ENCODE results near the gene COL2A1.

Gene COL2A1

DNA sequence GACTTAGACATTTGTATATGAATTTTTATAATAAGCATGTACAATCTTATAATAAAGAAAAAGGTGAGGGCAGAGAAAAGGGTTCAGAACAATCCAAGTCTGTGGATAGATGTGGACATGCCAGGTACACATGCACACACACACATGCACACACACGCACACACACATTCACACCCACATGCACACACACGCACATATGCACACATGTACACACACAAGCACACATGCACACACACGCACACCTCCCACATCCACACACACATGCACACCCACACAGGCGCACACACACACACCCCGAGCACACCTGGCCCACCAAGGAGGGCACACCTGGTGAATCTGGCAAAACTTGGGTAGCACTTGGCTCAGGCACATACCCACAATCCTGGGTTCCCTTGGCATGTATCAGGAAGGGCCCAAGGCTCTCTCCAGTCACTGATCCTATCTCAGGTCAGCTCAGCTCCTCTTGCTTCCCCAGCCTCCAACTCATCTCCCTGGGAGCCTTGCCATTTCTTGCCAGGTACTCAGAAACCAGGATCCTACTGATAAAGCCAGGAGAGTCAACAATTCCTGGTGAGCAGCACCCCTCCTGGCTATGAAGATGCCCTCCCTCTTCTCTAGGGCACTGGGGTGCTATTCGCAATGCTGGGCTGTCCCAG lies 59.5 kb downstream of the COL2A1 start:
- no peak for DNase-seq (ENCODE audit: low spot score)

DNA sequence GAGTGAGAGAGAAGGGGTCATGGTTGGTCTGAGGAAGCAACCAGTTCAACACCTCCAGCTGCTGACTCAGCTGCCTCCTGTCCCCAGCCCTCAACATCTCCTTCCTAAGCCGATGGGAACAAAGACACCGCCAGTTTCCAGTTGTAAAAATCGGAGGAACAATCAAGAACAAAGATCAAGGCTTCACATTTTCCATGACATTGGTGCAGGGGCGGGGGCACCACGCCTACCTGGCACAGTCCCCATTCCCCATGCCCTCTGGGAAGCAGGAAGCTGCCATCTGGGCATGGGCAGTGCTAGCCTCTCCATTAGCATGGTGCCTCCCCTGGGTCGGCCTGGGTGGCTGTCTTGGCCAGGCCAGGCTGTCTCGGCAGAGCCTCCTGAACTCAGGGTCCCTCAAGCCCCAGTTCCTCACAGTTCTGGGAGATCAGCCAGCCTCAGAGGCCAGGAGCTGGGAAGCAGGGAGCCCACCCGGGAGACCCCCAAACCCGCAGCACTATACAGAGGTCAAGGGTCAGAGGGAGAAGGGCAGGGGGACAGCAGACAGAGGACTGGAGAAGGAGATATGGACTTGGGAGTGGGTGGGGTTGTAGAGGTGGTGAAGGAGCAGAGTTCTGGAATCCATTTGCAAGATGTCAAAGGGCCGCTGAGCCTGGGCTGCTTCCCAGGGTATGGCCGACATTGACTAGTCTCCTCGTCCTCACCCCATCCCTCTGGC lies 60.5 kb downstream of the COL2A1 start:
- no peak for DNase-seq (ENCODE audit: low spot score)

DNA sequence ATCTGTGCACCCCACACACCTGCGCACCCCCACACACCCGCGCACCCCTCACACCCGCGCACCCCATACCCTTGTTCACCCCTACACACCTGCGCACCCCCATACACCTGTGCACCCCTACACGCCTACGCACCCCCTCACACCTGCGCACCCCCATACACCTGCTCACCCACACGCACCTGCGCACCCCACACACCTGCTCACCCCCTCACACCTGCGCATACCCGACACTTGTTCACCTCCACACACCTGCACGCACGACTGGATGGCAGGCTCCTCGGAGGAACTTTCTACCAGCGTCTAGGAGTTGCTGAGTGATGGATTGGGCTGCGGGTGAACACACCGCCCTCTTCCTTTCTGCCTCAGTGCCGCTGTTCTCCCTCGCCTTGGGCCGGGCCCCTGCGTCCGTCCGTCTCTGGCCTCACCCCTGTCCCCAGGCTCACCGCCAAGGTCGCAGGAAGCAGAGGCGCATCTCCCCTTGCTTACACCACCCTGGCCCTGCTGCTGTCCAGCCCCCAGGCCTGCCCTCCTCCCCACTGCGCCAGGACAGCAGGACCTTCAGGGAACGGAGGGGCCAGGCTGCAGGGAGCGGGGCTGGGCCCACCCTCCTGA lies 61.6 kb downstream of the COL2A1 start:
- DNase-seq (ENCODE audit: low spot score): no peak

DNA sequence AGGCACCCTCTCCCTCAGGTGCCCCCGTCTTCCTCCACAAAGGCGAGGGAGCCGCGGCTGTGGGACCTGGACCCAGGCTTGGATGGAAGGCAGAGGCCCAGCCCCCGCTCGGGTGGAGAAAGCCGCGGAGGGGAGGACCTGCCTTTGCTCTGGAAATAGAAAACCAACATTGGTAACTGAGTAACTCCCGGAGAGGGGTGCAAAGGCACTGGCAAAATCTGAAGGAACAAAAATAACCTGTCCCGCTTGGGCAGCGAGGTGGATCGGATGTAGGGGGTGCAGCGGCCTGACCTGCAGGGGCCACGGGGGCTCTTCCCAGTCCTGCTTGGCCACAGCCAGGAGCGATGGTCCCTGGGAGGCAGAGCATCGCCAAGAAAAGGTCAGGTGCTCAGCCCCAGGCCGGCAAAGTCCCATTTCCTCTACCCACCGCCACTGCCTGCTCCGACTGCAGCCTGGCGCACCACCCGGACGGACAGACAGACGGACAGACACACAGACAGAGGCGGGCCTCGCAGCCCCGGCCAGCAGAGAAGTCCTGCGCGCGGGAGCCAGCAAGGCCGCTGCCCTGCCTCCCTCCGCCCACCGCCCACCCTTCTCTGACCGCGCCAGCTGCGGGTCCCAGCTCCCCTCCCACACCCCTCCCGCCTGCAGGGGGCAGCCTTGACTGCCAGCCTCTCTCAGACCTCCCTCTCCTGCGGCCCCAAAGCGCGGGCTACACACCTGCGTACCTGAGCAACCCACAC lies 62.2 kb downstream of the COL2A1 start:
- DNase-seq (ENCODE audit: low spot score): no peak

DNA sequence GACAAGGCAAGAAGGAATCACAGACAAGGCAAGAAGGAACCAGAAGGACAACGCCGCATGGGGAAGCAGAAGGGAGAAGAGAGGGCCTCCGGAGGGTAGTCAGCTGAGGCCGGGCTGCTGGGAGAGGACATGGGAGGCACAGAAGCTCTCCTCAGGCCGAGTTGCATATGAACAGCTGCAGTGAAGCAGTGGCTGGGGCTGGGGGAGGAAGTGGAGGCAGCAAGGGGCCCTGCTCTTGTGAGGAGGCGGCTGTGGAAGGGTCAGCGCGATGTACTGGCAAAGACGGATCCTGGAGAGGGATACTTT lies 62.8 kb downstream of the COL2A1 start:
- no peak for DNase-seq (ENCODE audit: low spot score)

DNA sequence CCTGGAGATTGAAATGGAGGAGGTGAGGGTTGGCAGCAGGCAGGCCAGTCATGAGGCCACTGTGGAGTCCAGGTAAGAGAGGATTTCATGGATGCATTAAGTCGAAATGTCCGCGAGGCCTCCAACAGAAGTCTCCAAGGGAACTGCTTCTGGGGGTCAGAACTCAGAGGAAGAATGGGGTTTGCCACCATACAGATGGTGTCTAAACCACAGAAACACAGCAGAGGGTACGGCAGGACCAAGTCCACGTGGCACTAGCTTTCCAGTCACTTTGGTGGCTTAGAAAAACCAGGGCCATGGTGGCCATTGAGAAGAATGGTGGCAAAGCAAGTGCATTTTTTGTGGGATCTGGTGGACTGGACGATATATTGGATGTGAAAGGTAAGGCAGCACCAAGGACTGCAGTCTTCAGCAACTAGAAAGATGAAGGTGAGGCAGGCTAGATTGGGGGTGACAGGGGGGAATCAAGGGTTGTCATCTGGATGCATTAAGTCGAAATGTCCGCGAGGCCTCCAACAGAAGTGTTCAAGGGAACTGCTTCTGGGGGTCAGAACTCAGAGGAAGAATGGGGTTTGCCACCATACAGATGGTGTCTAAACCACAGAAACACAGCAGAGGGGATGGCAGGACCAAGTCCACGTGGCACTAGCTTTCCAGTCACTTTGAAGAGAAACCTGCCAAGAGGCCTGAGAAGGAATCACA lies 63.4 kb downstream of the COL2A1 start:
- no peak for DNase-seq (ENCODE audit: low spot score)

DNA sequence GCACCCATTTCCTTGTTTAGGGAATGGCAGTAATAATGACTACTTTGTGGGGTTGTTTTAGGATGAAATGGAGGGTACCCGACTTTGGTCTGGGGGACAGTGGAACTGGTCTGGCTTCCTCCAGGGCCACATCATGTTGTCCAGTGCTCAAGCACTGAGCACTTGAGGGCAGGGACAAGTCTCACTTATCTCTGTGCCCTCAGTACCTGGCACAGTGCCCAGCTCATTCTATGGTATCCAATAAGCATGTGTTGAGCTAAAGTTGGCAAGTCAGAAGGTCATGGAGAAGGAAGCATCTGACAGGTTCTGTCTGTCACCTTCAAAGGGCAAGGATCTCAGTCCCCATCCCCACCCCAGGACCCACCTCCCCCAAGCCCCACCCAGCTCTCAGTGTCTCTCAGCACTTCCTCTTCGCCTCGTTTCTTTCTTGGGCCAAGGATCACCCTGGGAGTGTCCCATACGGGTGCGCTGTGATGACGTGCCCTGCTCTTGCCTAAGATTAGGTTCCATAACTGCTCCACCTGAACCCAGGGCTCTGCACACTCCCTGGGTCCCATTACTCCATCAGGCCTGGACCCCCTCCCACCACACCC lies 65.2 kb downstream of the COL2A1 start:
- DNase-seq (ENCODE audit: low spot score): no peak

DNA sequence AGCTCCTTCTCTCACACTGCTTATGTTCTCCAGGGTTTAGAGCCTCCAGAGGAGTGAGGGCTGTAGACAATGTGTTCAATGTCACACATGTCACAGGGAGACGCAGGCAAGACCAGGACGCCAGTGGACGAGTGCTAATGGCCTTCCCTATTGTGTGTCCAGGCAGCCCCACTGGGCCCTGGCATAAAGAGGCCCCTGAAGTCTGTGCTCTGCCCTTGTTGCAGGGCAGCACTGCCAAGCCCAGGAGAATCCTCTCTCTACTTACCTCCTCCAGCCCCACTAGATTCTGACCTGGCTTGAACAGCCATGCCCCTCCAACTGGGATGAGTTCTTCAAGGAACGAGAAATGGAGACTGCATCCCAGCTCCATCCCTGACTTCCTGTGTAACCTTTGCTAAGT lies 65.7 kb downstream of the COL2A1 start:
- no peak for DNase-seq (ENCODE audit: low spot score)

DNA sequence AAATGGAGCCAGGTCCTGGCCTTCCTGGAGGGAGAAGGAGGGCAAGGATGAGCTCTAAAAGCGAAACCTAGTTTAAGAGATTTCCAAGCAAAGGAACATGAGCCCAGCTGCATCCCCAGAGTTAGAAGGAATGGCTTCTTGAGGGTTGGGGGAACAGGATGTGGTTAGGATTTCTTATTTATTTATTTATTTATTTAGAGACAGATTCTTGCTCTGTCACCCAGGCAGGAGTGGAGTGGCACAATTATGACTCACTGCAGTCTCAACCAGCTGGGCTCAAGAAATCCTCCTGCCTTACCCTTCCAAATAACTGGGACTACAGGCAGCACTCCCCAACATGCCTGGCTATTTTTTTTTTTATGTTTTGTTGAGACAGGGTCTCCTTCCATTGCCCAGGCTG lies 66.2 kb downstream of the COL2A1 start:
- no peak for DNase-seq (ENCODE audit: low spot score)

DNA sequence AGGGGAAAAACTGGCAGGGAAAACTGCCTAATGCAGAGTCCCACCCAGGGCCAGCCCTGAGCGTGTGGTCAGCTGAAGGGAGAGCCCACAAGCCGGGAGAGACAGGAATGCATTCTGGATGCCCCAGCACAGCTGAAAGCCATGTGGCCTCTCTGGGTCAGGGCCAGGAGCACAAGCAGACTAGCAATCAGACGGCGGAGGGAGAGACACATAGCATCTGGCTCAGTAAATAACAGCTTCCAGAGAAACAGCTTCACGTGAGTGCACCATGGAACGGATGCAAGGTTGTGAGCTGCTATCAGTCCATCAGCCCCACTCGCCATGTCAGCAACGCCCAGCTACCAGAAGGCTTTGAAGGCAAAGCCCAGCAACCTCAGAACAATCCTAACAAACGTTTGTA lies 69.1 kb downstream of the COL2A1 start:
- DNase-seq (ENCODE audit: low spot score): peak; percentile 16

DNA sequence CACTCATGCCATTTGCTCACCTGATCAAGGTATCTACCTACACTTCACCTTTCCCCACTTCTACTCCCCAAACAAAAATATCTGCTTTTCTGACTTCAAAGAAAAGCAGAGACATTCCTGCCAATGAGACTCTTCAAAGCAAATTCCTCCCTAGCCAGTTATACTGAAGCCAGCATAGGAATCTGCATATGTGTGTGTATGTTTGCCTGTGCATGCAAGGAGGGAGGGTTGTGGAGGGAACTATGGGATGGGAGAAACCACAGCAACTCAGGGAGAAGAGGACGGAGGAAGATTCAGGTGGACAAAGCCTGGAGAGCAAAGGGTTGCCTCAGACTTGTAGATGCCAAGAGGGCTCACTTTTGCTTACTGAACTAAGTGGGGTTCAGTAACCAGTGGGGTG lies 73.1 kb downstream of the COL2A1 start:
- DNase-seq (ENCODE audit: low spot score): no peak

DNA sequence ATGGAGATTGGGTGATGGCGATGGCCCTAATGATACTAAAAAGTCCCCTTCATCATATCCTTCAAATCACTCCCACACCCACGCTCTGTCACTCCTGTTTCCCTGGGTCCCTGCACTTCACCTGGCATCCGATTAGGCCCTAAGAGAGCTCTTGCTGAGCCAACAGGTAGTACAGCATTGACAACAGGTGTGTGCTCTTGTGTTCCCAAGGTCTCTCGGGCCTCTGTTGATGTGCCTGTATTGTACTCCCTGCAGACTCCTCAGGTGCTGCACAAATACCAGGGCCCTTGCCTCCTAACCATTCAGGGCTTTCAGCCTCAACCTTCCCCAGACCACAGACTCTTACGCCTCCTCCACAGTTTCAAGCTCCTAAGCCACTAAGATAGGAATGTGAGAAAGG lies 73.6 kb downstream of the COL2A1 start:
- no peak for DNase-seq (ENCODE audit: low spot score)

DNA sequence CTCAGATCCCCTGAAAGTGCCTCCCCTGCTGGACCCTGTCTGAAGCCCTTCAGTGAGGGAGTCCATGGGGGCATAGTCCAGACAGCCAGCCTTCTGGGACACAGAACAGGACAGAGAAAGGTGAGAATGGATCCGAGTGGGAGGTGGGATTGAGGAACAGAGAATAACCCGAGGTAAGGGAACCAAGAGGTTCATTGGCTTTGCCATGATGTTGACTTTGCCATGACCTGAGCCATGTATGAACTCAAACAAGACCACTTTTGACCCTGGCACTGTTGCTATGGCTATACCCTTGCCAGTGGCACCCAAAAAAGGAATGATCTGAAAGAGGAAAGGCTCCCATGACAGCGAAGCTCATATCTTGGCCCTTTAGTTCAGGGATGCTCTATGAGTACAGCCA lies 76.9 kb downstream of the COL2A1 start:
- no peak for DNase-seq (ENCODE audit: low spot score)

All from Ammon's horn (tissue), 1 donor.